Nasal cavity respiratory epithelium epithelial cell of viscerocranial mucosa (primary cell): ENCODE results near the gene CORT. TPM values are rescaled to one million over a fixed set of nuclear protein-coding genes. Genes with fewer than 3 reads are reported as not detected.

Experiments
- total RNA-seq: library from RNA; depleted of rRNA; stranded (reverse); fragments of >200 nt; gene quantifications from 2 replicates; pipeline ENCODE4 v1.2.3, GENCODE V29; 2014

Gene CORT, protein sequence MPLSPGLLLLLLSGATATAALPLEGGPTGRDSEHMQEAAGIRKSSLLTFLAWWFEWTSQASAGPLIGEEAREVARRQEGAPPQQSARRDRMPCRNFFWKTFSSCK
- total RNA-seq: 0.14 TPM in 1 of 2 replicates, not detected in the other

DNA sequence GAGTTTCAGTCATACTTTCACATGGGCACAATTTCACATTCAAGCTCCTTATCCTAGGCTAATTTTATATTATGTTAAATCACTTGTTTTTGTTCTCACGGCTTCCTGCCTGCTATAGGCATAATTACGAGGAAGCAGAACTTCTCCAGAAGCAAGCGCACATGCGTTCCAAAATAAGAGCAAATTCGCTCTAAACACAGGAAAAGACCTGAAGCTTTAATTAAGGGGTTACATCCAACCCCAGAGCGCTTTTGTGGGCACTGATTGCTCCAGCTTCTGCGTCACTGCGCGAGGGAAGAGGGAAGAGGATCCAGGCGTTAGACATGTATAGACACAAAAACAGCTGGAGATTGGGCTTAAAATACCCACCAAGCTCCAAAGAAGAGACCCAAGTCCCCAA is at the start of gene CORT:
CORT (plus strand) TSS at position 281 of the 400 bp plus-strand sequence. CDS start 193 bp downstream, outside the sequence.

DNA sequence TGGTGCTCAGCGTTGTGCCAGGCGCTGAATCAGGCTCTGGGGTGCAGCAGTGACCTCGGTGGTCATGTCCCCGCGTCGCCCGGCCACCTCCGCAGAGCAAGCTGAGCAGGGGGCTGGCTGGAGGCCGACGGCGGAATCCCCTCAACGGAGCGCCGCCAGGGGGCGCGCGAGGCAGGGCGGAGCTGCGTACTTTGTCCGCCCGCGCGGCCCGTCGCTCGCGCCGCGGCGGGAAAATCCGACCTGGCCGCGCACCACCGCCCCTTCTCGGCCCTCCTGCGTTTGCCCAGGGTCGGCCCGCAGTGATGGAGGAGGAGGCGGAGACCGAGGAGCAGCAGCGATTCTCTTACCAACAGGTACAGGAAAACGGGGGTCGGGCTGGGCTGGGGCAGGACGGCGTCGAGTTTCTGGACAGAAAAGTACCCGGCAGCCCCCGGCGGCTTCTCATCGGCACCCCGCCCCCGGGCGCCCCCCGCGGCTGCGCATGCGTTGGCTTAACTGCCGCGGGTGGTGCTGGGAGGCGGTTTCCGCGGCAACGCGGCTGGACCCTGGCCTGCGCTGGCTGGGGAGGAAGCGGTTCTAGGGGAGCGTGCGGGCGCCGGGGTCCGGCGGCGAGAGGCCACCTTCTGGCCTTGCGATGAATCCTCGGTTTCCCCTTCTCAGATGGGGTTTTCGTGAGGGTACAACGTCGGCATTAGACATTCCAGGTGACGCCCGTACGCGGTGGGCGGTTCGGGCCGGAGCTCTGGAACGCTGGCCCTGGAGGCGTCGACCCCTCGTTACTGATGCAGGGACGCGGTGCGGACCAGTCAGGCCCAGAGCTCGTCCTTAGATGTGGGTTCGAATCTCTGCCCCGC is 19.4 kb upstream of the CORT start, which contains the start of gene CENPS:
CENPS (plus strand) TSS at position 218 of the 854 bp plus-strand sequence; CDS start at position 303, 85 bp downstream.

DNA sequence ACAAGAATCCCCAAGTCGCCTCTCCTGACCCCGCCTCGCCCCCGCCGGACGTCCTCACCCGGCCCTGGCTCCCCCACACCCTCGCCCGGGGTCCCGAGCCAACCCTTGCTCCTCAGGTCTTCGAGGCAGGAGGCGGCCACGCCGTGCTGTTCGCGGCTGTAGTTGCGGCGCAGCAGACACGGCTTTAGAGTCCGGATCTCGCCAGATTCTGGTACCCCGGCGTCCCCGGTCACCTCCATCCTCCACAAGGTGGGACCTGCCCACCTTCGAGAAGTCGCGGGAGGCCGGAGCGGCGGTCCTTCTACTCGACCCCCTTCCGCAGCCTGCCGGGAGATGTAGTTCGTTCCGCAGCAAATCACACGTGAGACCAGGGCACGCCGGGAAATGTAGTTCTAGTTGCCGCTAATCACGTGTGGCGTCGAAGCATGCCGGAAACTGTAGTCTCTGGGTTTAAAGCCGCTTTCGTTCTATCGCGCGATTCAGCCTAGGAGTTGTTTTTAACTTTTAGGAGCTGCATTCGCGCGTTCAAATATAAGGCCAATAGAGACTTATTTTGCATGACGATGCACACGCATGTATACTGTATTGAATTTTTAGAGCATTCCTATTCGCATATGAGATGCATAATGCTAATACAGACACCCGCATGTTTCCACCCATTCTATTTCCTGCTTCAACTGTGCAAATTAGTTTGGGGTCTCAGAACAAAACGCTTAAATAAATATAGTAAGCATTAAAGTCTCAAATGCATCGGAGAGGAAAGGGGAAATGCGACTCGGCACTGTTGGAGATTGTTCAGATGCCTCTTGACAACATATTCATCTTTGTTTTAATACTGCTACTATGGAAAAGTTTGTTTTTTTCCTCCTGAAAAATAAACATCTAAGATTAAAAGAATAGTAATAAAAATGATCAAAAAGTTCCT is 22.7 kb downstream of the CORT start, which contains the start of gene DFFA:
DFFA (minus strand) TSS at position 310 of the 925 bp plus-strand sequence; CDS start at position 239, 71 bp downstream.

DNA sequence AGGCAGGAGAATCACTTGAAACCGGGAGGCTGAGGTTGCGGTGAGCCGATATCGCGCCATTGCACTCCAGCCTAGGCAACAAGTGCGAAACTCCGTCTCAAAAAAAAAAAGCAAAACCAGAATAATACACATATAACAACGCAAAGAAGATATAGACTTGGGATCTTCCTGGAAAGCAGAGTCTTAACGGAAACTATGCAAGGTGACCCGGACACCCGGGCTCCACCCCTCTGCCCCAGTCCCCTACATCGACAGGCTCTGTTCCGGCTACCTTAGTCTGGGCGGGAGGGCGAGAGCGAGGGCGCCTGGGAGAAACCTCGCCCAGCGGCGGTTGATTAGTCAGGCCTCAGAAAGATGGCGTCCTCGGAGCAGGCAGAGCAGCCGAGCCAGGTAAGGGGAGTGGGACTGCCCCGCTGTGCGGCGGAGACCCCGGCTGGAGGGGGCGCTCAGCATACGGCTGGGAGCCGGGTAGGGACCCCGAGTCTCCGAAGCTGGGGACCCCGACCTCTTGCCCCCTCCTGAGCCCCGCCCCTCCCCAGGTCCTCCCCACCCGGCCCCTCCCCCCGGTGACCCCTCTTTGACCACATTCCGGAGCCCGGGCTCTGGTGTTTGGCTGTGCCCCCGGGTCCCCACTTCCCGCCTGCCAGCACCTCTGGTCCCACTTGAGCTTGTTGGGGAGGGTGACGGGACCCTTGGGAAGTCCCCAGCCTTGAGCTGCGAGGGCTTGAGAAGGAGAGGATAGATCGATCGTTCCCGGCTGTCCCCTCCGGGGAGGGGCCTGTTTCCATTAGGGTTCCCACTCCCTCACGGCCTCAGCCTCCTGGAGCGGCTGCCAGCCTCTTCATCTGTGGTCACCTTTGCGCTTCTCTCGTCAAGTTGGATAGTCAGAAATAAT is 25.0 kb downstream of the CORT start, which contains the start of gene PEX14:
PEX14 (plus strand) TSS at position 338 of the 895 bp plus-strand sequence; CDS start at position 355, 17 bp downstream.

Other genes with a start within 250 kb of the CORT start
- 28.7 and 62.6 TPM in 2 replicates for gene KIF1B, start 239.5 kb upstream of the CORT start, total RNA-seq
- gene PGD, start 51.0 kb upstream of the CORT start, total RNA-seq: 127 and 129 TPM in 2 replicates
- 7.5 and 8.5 TPM in 2 replicates for gene CENPS, start 19.6 kb upstream of the CORT start, total RNA-seq
- 55.0 and 68.5 TPM in 2 replicates for gene DFFA, start 22.5 kb downstream of the CORT start, total RNA-seq
- gene PEX14, start 24.9 kb downstream of the CORT start, total RNA-seq: 14.7 and 25.2 TPM in 2 replicates